Measurements from ENCODE around the gene FIGNL1. TPM values are rescaled to one million over a fixed set of nuclear protein-coding genes. Genes with fewer than 3 reads are reported as not detected.

Gene FIGNL1
- total RNA-seq, 1 donor from 2014 or later = 69.0 TPM

- no peak overlapping the region for H3K4me2 ChIP-seq
- peaks cover 14% of the 10 kb centered on the region for H3K4me1 ChIP-seq
- peaks cover 2% of the 10 kb centered on the region for H3K27me3 Mint-ChIP-seq (ENCODE audit: insufficient read depth, low read depth)
- H3K36me3 ChIP-seq = no peaks in the 10 kb centered on the region
- H2AFZ ChIP-seq (replicated peaks) = no peak overlapping the region
- H3K36me3 Mint-ChIP-seq = no peaks in the 10 kb centered on the region
- no peak overlapping the region for H3K27ac ChIP-seq
- no peak for TF ChIP-seq EZH2 (IDR thresholded peaks at IDR 0.05)
- no peak for TF ChIP-seq CTCF (IDR thresholded peaks at IDR 0.05)
- TF ChIP-seq EZH2phosphoT487 (IDR thresholded peaks at IDR 0.05) = no peak
- peaks cover 4% of the 10 kb centered on the region for H3K4me1 Mint-ChIP-seq
- no peak overlapping the region for H3K4me3 Mint-ChIP-seq
- H3K27ac Mint-ChIP-seq = no peak overlapping the region
- no peaks in the 10 kb centered on the region for H3K9me3 Mint-ChIP-seq
- no peak overlapping the region for H3K9ac ChIP-seq
- H3K4me3 ChIP-seq = no peak overlapping the region
- no peaks in the 10 kb centered on the region for H4K20me1 ChIP-seq (ENCODE audit: low read depth)
- no peak for DNase-seq (ENCODE audit: low spot score)
- peaks cover 4% of the 10 kb centered on the region for H3F3A ChIP-seq (ENCODE audit: low read depth)
- no peaks in the 10 kb centered on the region for H3K79me2 ChIP-seq (ENCODE audit: low read depth)
- H3K27me3 ChIP-seq = no peaks in the 10 kb centered on the region
- H3K9me3 ChIP-seq (ENCODE audit: low read depth) = no peaks in the 10 kb centered on the region
Observed at GRCh38 chr7:50422858-50423257, 27.3 kb downstream of the FIGNL1 start.

- Histone ChIP-seq H4K20me1 (ENCODE audit: low read depth) (no peaks in the 10 kb centered on the region), H3K27ac (no peak overlapping the region), H3K4me3 (no peak overlapping the region), H3K79me2 (ENCODE audit: low read depth) (no peaks in the 10 kb centered on the region), H3F3A (ENCODE audit: low read depth) (peaks cover 4% of the 10 kb centered on the region), H3K27me3 (no peaks in the 10 kb centered on the region), H3K9ac (no peak overlapping the region), H3K9me3 (ENCODE audit: low read depth) (no peaks in the 10 kb centered on the region), H3K4me2 (no peak overlapping the region), H2AFZ (replicated peaks) (no peak overlapping the region), H3K4me1 (peaks cover 14% of the 10 kb centered on the region), H3K36me3 (no peaks in the 10 kb centered on the region)
- H3K27ac Mint-ChIP-seq = no peak overlapping the region
- no peaks in the 10 kb centered on the region for H3K9me3 Mint-ChIP-seq
- TF ChIP-seq EZH2 (IDR thresholded peaks at IDR 0.05) (no peak), CTCF (IDR thresholded peaks at IDR 0.05) (no peak), EZH2phosphoT487 (IDR thresholded peaks at IDR 0.05) (no peak)
- peaks cover 4% of the 10 kb centered on the region for H3K4me1 Mint-ChIP-seq
- DNase-seq (ENCODE audit: low spot score) = no peak
- H3K27me3 Mint-ChIP-seq (ENCODE audit: insufficient read depth, low read depth) = peaks cover 2% of the 10 kb centered on the region
- H3K36me3 Mint-ChIP-seq = no peaks in the 10 kb centered on the region
- H3K4me3 Mint-ChIP-seq = no peak overlapping the region
Observed at GRCh38 chr7:50421043-50421442, 29.1 kb downstream of the FIGNL1 start.

GRCh38 chr7:50418526-50419290 lies 31.4 kb downstream of the FIGNL1 start:
- no peaks in the 10 kb centered on the region for H3K36me3 Mint-ChIP-seq
- no peak overlapping the region for H3K27ac ChIP-seq
- H3K4me3 ChIP-seq = no peak overlapping the region
- H3K9me3 Mint-ChIP-seq = no peaks in the 10 kb centered on the region
- H3K4me1 ChIP-seq = peaks cover 14% of the 10 kb centered on the region
- no peak overlapping the region for H3K27ac Mint-ChIP-seq
- no peaks in the 10 kb centered on the region for H3K79me2 ChIP-seq (ENCODE audit: low read depth)
- H3K36me3 ChIP-seq = no peaks in the 10 kb centered on the region
- no peaks in the 10 kb centered on the region for H3K9me3 ChIP-seq (ENCODE audit: low read depth)
- no peak for DNase-seq (ENCODE audit: low spot score)
- H3K9ac ChIP-seq = no peak overlapping the region
- no peak for TF ChIP-seq EZH2phosphoT487 (IDR thresholded peaks at IDR 0.05)
- no peak for TF ChIP-seq CTCF (IDR thresholded peaks at IDR 0.05)
- no peak for TF ChIP-seq EZH2 (IDR thresholded peaks at IDR 0.05)
- H2AFZ ChIP-seq (replicated peaks) = no peak overlapping the region
- no peak overlapping the region for H3K4me2 ChIP-seq
- peaks cover 4% of the 10 kb centered on the region for H3K4me1 Mint-ChIP-seq
- no peaks in the 10 kb centered on the region for H3K27me3 ChIP-seq
- no peaks in the 10 kb centered on the region for H4K20me1 ChIP-seq (ENCODE audit: low read depth)
- H3F3A ChIP-seq (ENCODE audit: low read depth) = peaks cover 4% of the 10 kb centered on the region
- H3K27me3 Mint-ChIP-seq (ENCODE audit: insufficient read depth, low read depth) = peaks cover 2% of the 10 kb centered on the region
- H3K4me3 Mint-ChIP-seq = no peak overlapping the region
